PC-3 (cell line): ENCODE measurements around the gene GSTO1. TPM values are rescaled to one million over a fixed set of nuclear protein-coding genes. Genes with fewer than 3 reads are reported as not detected.

Source experiments
- ATAC-seq: fragments of 200-7000 bp; cut with Tn5 transposase; 2 replicates; pipeline ENCODE4 v1.9.1; 2020; ENCODE audit warnings: mild to moderate bottlenecking, moderate library complexity
- BruUV-seq: library from RNA; stranded (reverse); fragments of 400-500 nt; replicated peaks from 2 replicates; lab custom pipeline; 2021; lab: Mats Ljungman, UMichigan
- CTCF ChIA-PET: fragments of 300-600 bp; sonication (Branson Sonifier 250); formaldehyde crosslinking; loops from one replicate; lab custom pipeline; 2022; ENCODE audit warnings: antibody characterized with exemption; lab: Charles Lee
- POLR2A ChIA-PET: fragments of 300-600 bp; sonication (Branson Sonifier 250); formaldehyde crosslinking; loops from one replicate; lab custom pipeline; 2022; ENCODE audit warnings: antibody characterized with exemption; ENCODE audit not compliant: unreplicated experiment; lab: Charles Lee
- DNase-seq: peaks from one replicate; pipeline ENCODE4 v3.0.0-alpha.2; 2015
- H2AFZ ChIP-seq: fragments of 300-600 bp; sonication (generic); 2 replicates; pipeline ENCODE4 v1.6.0; 2016; ENCODE audit warnings: antibody characterized with exemption, low read length
- H3F3A ChIP-seq: fragments of 300-600 bp; sonication (generic); one replicate; pipeline ENCODE4 v1.6.0; 2017; ENCODE audit warnings: antibody characterized with exemption, low read length, control low read depth, mild to moderate bottlenecking; ENCODE audit not compliant: unreplicated experiment
- H3K27ac ChIP-seq: fragments of 300-600 bp; sonication (generic); 2 replicates; pipeline ENCODE4 v1.5.1; 2016; ENCODE audit warnings: mild to moderate bottlenecking, low read length
- H3K27me3 ChIP-seq: fragments of 300-600 bp; sonication (generic); 2 replicates; pipeline ENCODE4 v1.6.1; 2016; ENCODE audit warnings: low read length, mixed read lengths
- H3K36me3 ChIP-seq: fragments of 300-600 bp; sonication (generic); 2 replicates; pipeline ENCODE4 v1.6.1; 2016; ENCODE audit warnings: low read depth, mixed run types, low read length, mixed read lengths
- H3K4me1 ChIP-seq: fragments of 300-600 bp; sonication (generic); 2 replicates; pipeline ENCODE4 v1.5.1; 2016; ENCODE audit warnings: low read length; ENCODE audit not compliant: insufficient read depth
- H3K4me2 ChIP-seq: fragments of 300-600 bp; sonication (generic); 2 replicates; pipeline ENCODE4 v1.6.0; 2016; ENCODE audit warnings: low read length
- H3K4me3 ChIP-seq: fragments of 300-600 bp; sonication (generic); 2 replicates; pipeline ENCODE4 v1.5.1; 2016; ENCODE audit warnings: mild to moderate bottlenecking, low read length, mixed read lengths
- H3K79me2 ChIP-seq: fragments of 300-600 bp; sonication (generic); 2 replicates; pipeline ENCODE4 v1.6.1; 2017; ENCODE audit warnings: low read length, mixed read lengths
- H3K9ac ChIP-seq: fragments of 300-600 bp; sonication (generic); 2 replicates; pipeline ENCODE4 v1.6.0; 2016; ENCODE audit warnings: mild to moderate bottlenecking, low read length
- H3K9me2 ChIP-seq: fragments of 300-600 bp; sonication (generic); replicated peaks from 2 replicates; pipeline ENCODE4 v1.6.1; 2016; ENCODE audit warnings: mixed run types, low read length, mixed read lengths
- H3K9me3 ChIP-seq: fragments of 300-600 bp; sonication (generic); 2 replicates; pipeline ENCODE4 v1.6.1; 2016; ENCODE audit warnings: low read length, mixed read lengths
- H4K20me1 ChIP-seq: fragments of 300-600 bp; sonication (generic); 2 replicates; pipeline ENCODE4 v1.6.1; 2016; ENCODE audit warnings: low read length, mixed read lengths
- CTCF ChIP-seq: fragments of 300-600 bp; sonication (generic); conservative IDR thresholded peaks from 2 replicates; pipeline ENCODE4 v1.5.1; 2017; ENCODE audit warnings: antibody characterized with exemption, low read depth, mild to moderate bottlenecking, low read length
- EZH2 ChIP-seq: fragments of 300-600 bp; sonication (generic); IDR thresholded peaks from one replicate; pipeline ENCODE4 v1.6.1; 2017; ENCODE audit warnings: antibody characterized with exemption, mild to moderate bottlenecking, low read length; ENCODE audit not compliant: unreplicated experiment
- EZH2phosphoT487 ChIP-seq: fragments of 300-600 bp; sonication (generic); IDR thresholded peaks from 2 replicates; pipeline ENCODE4 v1.6.1; 2018; ENCODE audit warnings: mild to moderate bottlenecking, antibody characterized with exemption, low read length, borderline replicate concordance
- intact Hi-C: fragments of 100-400 bp; cut with micrococcal nuclease; formaldehyde crosslinking; loops from 2 replicates; pipeline ENCODE4 v1.9.0; 2023
- total RNA-seq: library from RNA; depleted of rRNA; stranded (reverse); fragments of >200 nt; gene quantifications from 2 replicates; pipeline ENCODE4 v1.2.3, GENCODE V29; 2014

GSTO1 gene
- total RNA-seq, 1 experiment from 2014 or later = 46.0 TPM

GRCh38 chr10:104293781-104294321, 39.2 kb downstream of the GSTO1 start:
- Histone ChIP-seq H3K27ac (no peak overlapping the region), H3K9me2 (no peaks in the 10 kb centered on the region), H3K27me3 (no peaks in the 10 kb centered on the region), H3K9ac (no peak overlapping the region), H3K4me2 (no peak overlapping the region), H3K4me1 (peaks cover 7% of the 10 kb centered on the region), H3K4me3 (no peak overlapping the region), H3K9me3 (no peaks in the 10 kb centered on the region), H3K36me3 (no peaks in the 10 kb centered on the region), H3K79me2 (no peaks in the 10 kb centered on the region), H2AFZ (no peak overlapping the region), H4K20me1 (no peaks in the 10 kb centered on the region), H3F3A (no peaks in the 10 kb centered on the region)
- BruUV-seq = no TSS peak
- intact Hi-C loops = no loop called here
- DNase-seq (no peak), ATAC-seq (no peak)
- ChIA-PET POLR2A (no interaction called here), CTCF (no interaction called here)
- TF ChIP-seq EZH2phosphoT487 (no peak), CTCF (no peak), EZH2 (no peak)

GRCh38 chr10:104296687-104297436, 42.2 kb downstream of the GSTO1 start:
- ATAC-seq (no peak), DNase-seq (no peak)
- Histone ChIP-seq H3K4me3 (no peak overlapping the region), H3K4me1 (peaks cover 20% of the 10 kb centered on the region), H2AFZ (no peak overlapping the region), H4K20me1 (no peaks in the 10 kb centered on the region), H3K27ac (no peak overlapping the region), H3F3A (no peaks in the 10 kb centered on the region), H3K9me3 (no peaks in the 10 kb centered on the region), H3K9me2 (no peaks in the 10 kb centered on the region), H3K27me3 (no peaks in the 10 kb centered on the region), H3K36me3 (no peaks in the 10 kb centered on the region), H3K79me2 (no peaks in the 10 kb centered on the region), H3K9ac (no peak overlapping the region), H3K4me2 (no peak overlapping the region)
- CTCF ChIA-PET = no interaction called here
- intact Hi-C loops = no loop called here
- POLR2A ChIA-PET = no interaction called here
- BruUV-seq = no TSS peak
- TF ChIP-seq CTCF = no peak
- no peak for TF ChIP-seq EZH2phosphoT487
- no peak for TF ChIP-seq EZH2
